IPS-18a (cell line): ENCODE measurements around the gene EI24.
"Not testable (repeated sequence)": the region's sequence is repeated elsewhere in the genome, so short reads cannot be mapped to it uniquely, and the experiment has no call there.

Source experiments
- H3K27ac ChIP-seq: one replicate; pipeline ENCODE4 v1.5.1; 2013; ENCODE audit warnings: low read length
- H3K27me3 ChIP-seq: one replicate; pipeline ENCODE4 v1.6.1; 2013; ENCODE audit warnings: mild to moderate bottlenecking, low read length; ENCODE audit not compliant: control insufficient read depth, insufficient read depth
- H3K36me3 ChIP-seq: one replicate; pipeline ENCODE4 v1.6.1; 2013; ENCODE audit warnings: low read depth, low read length; ENCODE audit not compliant: control insufficient read depth
- H3K4me1 ChIP-seq: one replicate; pipeline ENCODE4 v1.6.1; 2013; ENCODE audit warnings: low read depth, low read length; ENCODE audit not compliant: control insufficient read depth
- H3K4me3 ChIP-seq: one replicate; pipeline ENCODE4 v1.5.1; 2013; ENCODE audit warnings: low read length
- H3K9ac ChIP-seq: one replicate; pipeline ENCODE4 v1.6.1; 2013; ENCODE audit warnings: mild to moderate bottlenecking, low read length, moderate library complexity
- H3K9me3 ChIP-seq: one replicate; pipeline ENCODE4 v1.6.1; 2013; ENCODE audit warnings: low read depth, low read length; ENCODE audit not compliant: control insufficient read depth

The EI24 gene

DNA sequence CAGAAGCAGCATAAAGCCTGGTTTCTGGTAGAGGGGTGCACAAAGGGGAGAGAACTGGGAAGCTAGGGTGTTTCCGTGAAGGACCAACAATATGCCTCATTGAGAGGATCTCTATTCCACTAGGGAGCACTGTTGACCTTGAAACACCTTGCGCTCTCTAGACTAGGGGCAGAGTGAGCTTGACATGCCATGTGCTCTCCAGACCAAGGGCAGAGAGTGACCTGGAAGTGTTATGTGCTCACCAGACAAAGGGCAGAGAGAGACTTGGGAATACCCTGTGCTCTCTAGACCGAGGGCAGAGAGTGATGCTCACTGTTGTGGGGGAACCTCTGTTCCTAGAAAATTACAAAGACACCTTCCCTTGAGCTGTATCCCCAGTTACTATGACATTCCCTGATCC, 15.2 kb upstream of the EI24 start:
- Histone ChIP-seq H3K9ac (no peak overlapping the region), H3K36me3 (no peaks in the 10 kb centered on the region), H3K4me1 (no peaks in the 10 kb centered on the region), H3K9me3 (peaks cover 19% of the 10 kb centered on the region), H3K27ac (no peak overlapping the region), H3K27me3 (no peaks in the 10 kb centered on the region), H3K4me3 (no peak overlapping the region)

DNA sequence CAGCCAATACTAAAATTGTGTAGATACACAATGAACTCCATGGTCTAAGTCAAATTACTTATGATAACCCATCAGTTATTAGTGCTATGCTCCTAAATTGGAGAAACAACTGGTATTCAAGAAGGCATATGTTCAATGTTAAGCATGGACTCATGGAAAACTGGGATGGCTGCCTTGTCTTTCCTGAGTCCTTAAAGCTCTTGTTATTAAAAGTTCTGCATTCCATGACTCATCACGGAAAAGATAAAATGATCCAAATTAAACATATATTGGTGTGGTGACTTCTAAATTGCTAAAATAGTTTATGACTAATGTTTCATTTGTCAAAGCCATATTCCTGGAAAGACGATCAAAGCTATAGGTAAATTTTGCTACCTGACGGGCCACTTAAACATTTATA, 9.4 kb upstream of the EI24 start:
- H3K4me3 ChIP-seq = no peak overlapping the region
- H3K27me3 ChIP-seq = no peaks in the 10 kb centered on the region
- no peaks in the 10 kb centered on the region for H3K9me3 ChIP-seq
- no peak overlapping the region for H3K9ac ChIP-seq
- H3K4me1 ChIP-seq = no peaks in the 10 kb centered on the region
- no peak overlapping the region for H3K27ac ChIP-seq
- H3K36me3 ChIP-seq = no peaks in the 10 kb centered on the region

DNA sequence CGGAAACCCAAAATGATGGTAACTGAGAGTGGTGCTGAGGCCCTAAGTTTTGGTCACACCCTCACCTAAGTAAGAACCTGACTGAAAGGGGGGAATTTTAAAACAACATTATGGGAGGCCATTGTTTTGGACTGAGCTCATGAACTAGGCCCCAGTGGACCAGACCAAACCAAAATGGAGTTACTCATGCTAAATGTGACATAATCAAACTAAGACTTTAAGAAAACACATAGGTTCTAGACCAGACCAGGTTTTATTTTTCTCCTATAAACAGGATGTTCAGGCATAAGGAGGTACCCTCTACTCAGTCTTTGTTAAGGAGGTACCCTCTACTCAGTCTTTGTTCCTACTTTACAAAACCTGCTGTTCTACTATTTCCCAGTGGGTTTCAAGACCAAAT, 7.4 kb upstream of the EI24 start:
- Histone ChIP-seq H3K27ac (no peak overlapping the region), H3K36me3 (no peaks in the 10 kb centered on the region), H3K4me3 (no peak overlapping the region), H3K27me3 (no peaks in the 10 kb centered on the region), H3K9ac (no peak overlapping the region), H3K9me3 (no peaks in the 10 kb centered on the region), H3K4me1 (no peaks in the 10 kb centered on the region)

DNA sequence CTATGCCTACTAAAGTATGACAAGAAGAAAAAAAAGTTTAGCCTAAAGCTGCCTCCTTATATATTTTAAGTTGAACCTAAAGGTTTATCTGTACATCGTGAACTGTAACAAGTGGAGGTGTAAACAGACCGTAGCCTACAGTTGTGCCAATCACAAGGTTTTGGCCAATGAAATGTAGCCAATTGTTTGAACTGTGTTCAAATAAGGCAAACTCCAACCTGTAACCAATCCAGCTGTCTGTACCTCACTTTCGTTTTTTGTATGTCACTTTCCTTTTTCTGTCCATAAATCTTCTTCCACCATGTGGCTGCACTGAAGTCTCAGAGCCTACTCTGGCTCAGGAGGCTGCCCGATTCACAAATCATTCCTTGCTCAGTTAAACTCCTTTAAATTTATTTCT, 6.8 kb upstream of the EI24 start:
- Histone ChIP-seq H3K27ac (no peak overlapping the region), H3K9ac (no peak overlapping the region), H3K4me3 (no peak overlapping the region), H3K27me3 (no peaks in the 10 kb centered on the region), H3K9me3 (no peaks in the 10 kb centered on the region), H3K4me1 (no peaks in the 10 kb centered on the region), H3K36me3 (no peaks in the 10 kb centered on the region)

DNA sequence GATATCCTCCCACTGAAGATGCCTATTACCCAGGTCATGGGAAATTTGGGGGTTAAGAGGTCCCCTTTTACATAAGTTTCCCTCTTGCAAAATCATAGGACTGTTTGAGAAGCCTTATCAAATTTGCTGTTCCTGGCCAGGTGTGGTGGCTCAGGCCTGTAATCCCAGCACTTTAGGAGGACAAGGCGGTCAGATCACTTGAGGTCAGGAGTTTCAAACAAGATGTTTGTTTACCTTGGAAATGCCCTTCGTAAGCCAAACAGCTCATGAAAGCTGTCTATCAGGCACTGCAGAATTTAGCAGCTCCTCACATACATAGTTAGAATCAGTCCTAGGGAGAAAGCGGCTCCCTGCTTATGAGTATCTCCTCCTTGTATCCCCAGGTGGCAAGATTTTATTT, 4.9 kb upstream of the EI24 start:
- Histone ChIP-seq H3K36me3 (no peaks in the 10 kb centered on the region), H3K9ac (no peak overlapping the region), H3K4me3 (no peak overlapping the region), H3K27me3 (no peaks in the 10 kb centered on the region), H3K9me3 (no peaks in the 10 kb centered on the region), H3K27ac (no peak overlapping the region), H3K4me1 (no peaks in the 10 kb centered on the region)

DNA sequence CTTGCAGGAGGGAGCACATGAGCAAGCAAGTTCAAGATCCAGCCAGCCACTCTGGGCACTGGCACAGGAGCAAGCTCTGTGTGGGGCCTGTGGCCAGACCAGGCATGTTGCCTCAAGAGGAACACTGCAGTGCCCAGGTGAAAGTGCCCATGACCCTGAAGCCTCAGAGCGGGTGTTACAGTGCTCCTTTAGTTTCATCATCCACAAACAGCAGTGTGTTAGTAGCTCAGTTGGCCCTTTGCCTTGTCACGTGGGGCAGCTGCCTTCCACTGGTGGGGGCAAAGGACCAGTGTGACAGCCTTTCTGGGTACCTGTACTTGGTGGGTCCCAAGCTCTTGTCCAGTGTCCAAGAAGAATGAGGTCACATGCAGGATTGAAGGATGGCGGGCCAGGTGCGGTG, 3.0 kb upstream of the EI24 start:
- no peaks in the 10 kb centered on the region for H3K27me3 ChIP-seq
- H3K9ac ChIP-seq = no peak overlapping the region
- H3K4me1 ChIP-seq = peaks cover 8% of the 10 kb centered on the region
- no peak overlapping the region for H3K4me3 ChIP-seq
- no peaks in the 10 kb centered on the region for H3K36me3 ChIP-seq
- H3K9me3 ChIP-seq = no peaks in the 10 kb centered on the region
- no peak overlapping the region for H3K27ac ChIP-seq

DNA sequence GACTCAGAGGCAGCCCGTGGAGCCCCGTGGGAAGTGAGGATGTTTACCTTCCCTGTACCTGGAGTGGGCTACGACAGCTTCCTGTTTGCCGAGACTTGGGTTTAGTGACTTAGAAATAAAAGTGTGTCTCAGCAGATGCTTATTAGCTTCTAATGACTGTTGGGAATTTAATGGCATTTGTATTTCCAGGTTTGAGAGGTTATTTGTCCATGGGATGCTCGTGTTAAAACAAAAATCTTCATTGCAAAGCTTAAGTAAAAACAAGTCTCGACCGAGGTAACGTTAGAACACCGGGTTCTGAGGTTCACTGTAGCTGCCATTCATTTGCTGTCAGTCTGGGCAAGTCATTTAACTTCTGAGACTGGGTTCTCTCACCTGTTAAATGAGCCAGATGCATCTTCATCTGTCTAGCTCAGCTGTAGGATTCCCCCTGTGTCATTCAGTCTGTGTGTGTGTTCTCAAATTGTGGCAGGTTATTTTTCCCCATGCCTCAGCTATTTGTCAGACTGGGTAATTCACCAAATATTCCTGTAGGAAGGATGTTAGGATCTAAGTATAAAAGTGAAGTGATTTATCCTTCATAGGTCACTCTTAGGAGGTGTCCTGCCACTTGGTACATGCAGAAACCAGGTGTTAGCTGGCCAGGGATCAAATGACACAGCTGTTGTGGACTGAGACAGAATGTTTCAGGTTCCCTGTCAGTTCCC, 791 bp downstream of the EI24 start:
- no peak overlapping the region for H3K27ac ChIP-seq

DNA sequence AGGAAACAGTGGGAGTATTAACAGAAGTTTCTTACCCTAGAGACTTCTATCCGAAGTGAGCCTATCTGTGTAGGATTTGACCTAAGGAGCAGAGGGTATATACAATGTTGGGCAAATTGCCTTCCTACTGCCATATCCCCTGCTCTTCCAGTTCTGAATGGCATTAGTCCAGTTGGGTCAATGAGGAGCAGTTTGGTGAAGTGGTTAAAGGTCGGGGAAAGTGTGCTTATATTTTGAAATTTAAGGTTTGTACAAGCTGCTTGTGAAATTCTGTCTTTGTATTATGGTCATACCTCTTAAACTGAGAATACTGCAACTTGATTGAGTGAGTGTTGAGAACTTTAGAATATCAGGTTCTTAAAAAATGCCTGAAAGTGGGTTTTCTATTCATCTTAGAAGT, 1.7 kb downstream of the EI24 start:
- H3K36me3 ChIP-seq = peaks cover 32% of the 10 kb centered on the region
- H3K9ac ChIP-seq = no peak overlapping the region
- no peaks in the 10 kb centered on the region for H3K27me3 ChIP-seq
- H3K27ac ChIP-seq = no peak overlapping the region
- H3K4me1 ChIP-seq = peaks cover 8% of the 10 kb centered on the region
- no peak overlapping the region for H3K4me3 ChIP-seq
- no peaks in the 10 kb centered on the region for H3K9me3 ChIP-seq

More for the DNA sequence above, 791 bp downstream of the EI24 start:
- Histone ChIP-seq H3K9me3 (no peaks in the 10 kb centered on the region), H3K4me1 (peaks cover 8% of the 10 kb centered on the region), H3K4me3 (peak overlapping the region; percentile 98), H3K36me3 (peaks cover 23% of the 10 kb centered on the region), H3K27me3 (no peaks in the 10 kb centered on the region), H3K9ac (peak overlapping the region; percentile 79)

DNA sequence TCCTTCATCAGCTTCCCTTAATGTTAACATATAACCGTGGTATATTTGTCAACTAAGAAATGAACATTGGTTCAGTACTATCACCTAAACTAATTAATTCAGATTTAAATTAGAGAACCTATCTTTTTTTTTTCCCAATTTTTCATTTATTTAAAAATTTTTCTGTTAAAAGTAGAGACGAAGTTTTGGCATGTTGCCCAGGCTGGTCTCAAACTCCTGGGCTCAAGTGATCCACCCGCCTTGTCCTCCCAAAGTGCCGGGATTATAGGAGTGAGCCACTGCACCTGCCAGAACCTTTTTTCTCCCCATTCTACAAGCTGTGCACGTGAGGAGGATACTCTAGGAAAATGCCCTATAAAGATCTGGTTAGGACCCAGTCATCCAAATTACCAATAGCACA, 3.6 kb downstream of the EI24 start:
- peaks cover 48% of the 10 kb centered on the region for H3K36me3 ChIP-seq
- no peaks in the 10 kb centered on the region for H3K9me3 ChIP-seq
- no peak overlapping the region for H3K9ac ChIP-seq
- no peak overlapping the region for H3K4me3 ChIP-seq
- H3K4me1 ChIP-seq = peaks cover 8% of the 10 kb centered on the region
- no peaks in the 10 kb centered on the region for H3K27me3 ChIP-seq
- H3K27ac ChIP-seq = no peak overlapping the region

DNA sequence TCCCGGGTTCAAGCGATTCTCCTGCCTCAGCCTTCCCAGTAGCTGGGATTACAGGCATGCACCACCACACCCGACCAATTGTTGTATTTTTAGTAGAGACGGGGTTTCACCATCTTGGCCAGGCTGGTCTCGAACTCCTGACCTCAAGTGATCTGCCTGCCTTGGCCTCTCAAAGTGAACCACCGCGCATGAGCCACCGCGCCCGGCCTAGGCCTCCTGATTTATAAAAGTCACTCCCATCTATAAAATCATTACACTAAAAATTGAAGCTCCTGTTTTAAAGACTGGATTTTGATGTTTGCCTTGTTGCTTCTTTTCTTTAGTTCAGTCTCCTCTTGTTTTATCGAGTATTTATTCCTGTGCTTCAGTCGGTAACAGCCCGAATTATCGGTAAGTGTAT, 7.9 kb downstream of the EI24 start:
- not testable (repeated sequence) for H3K9ac ChIP-seq, H3K9me3 ChIP-seq, H3K4me3 ChIP-seq, H3K27ac ChIP-seq, H3K4me1 ChIP-seq, H3K27me3 ChIP-seq
- H3K36me3 ChIP-seq = peaks cover 81% of the 10 kb centered on the region

DNA sequence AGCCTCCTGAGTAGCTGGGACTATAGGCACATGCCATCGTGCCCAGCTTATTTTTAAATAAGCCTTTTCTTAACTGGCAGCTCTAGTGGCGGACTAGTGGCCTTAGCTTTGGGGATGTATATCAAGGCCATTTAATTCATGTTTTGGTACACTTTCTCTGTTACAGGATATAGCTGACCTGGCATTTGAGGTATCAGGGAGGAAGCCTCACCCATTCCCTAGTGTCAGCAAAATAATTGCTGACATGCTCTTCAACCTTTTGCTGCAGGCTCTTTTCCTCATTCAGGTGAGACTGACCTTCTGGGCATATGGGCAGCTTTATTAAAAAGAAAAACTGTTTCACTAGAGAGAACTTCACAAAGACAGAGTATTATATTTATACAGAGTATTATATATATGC, 9.5 kb downstream of the EI24 start:
- Histone ChIP-seq H3K36me3 (peaks cover 85% of the 10 kb centered on the region), H3K9ac (no peak overlapping the region), H3K4me3 (no peak overlapping the region), H3K27me3 (no peaks in the 10 kb centered on the region), H3K9me3 (no peaks in the 10 kb centered on the region), H3K4me1 (no peaks in the 10 kb centered on the region), H3K27ac (no peak overlapping the region)

DNA sequence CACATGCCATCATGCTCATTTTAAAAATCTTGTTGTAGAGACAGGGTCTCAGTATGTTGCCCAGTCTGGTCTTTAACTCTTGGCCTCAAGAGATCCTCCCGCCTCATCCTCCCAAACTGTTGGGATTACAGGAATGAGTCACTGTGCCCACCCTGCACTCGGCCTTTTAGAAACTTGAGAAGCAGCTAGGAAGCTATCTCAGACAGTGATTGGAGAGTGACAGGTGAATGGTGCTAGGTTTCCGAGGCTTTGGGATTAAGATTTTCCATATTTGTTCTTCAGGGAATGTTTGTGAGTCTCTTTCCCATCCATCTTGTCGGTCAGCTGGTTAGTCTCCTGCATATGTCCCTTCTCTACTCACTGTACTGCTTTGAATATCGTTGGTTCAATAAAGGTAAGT, 10.5 kb downstream of the EI24 start:
- H3K9me3 ChIP-seq = no peaks in the 10 kb centered on the region
- no peak overlapping the region for H3K9ac ChIP-seq
- no peaks in the 10 kb centered on the region for H3K27me3 ChIP-seq
- no peak overlapping the region for H3K4me3 ChIP-seq
- H3K27ac ChIP-seq = no peak overlapping the region
- no peaks in the 10 kb centered on the region for H3K4me1 ChIP-seq
- peaks cover 86% of the 10 kb centered on the region for H3K36me3 ChIP-seq
